ENCODE measurements around the gene ADAMTS12.

The ADAMTS12 gene

GRCh38 chr5:33763435-33763834 lies 128.4 kb downstream of the ADAMTS12 start:
- H3K27ac ChIP-seq, result no peak overlapping the region
- TF ChIP-seq ZFX (IDR thresholded peaks at IDR 0.05; ENCODE audit: borderline replicate concordance), result no peak
- no peak for TF ChIP-seq CTCF (IDR thresholded peaks at IDR 0.05)

- TF ChIP-seq CTCF (IDR thresholded peaks at IDR 0.05) (no peak), ZFX (IDR thresholded peaks at IDR 0.05; ENCODE audit: borderline replicate concordance) (no peak)
- H3K27ac ChIP-seq, result no peak overlapping the region
These were observed 128.9 kb downstream of the ADAMTS12 start for GRCh38 chr5:33762859-33763258.

- no peak for TF ChIP-seq CTCF (IDR thresholded peaks at IDR 0.05)
- no peak for TF ChIP-seq ZFX (IDR thresholded peaks at IDR 0.05; ENCODE audit: borderline replicate concordance)
- no peak overlapping the region for H3K27ac ChIP-seq
These were observed 130.7 kb downstream of the ADAMTS12 start for GRCh38 chr5:33761139-33761538.

GRCh38 chr5:33758737-33759136 lies 133.1 kb downstream of the ADAMTS12 start:
- no peak for TF ChIP-seq CTCF (IDR thresholded peaks at IDR 0.05)
- TF ChIP-seq ZFX (IDR thresholded peaks at IDR 0.05; ENCODE audit: borderline replicate concordance), result no peak
- H3K27ac ChIP-seq, result no peak overlapping the region

GRCh38 chr5:33756491-33756890 lies 135.3 kb downstream of the ADAMTS12 start:
- TF ChIP-seq CTCF (IDR thresholded peaks at IDR 0.05) (no peak), ZFX (IDR thresholded peaks at IDR 0.05; ENCODE audit: borderline replicate concordance) (no peak)
- no peak overlapping the region for H3K27ac ChIP-seq

GRCh38 chr5:33755231-33755630 lies 136.6 kb downstream of the ADAMTS12 start:
- TF ChIP-seq ZFX (IDR thresholded peaks at IDR 0.05; ENCODE audit: borderline replicate concordance), result no peak
- TF ChIP-seq CTCF (IDR thresholded peaks at IDR 0.05), result no peak

GRCh38 chr5:33753704-33754103 lies 138.1 kb downstream of the ADAMTS12 start:
- no peak overlapping the region for H3K27ac ChIP-seq
- TF ChIP-seq ZFX (IDR thresholded peaks at IDR 0.05; ENCODE audit: borderline replicate concordance) (no peak), CTCF (IDR thresholded peaks at IDR 0.05) (no peak)

More at GRCh38 chr5:33755231-33755630, 136.6 kb downstream of the ADAMTS12 start:
- no peak overlapping the region for H3K27ac ChIP-seq
